ENCODE results near the gene PANK4. TPM values are rescaled to one million over a fixed set of nuclear protein-coding genes. Genes with fewer than 3 reads are reported as not detected.

The PANK4 gene
- total and polyA plus RNA-seq, 2 of the 8 experiments (the other 6 are each of a cell fraction or from before 2014, with no cell fraction given): 20.1 to 29.7 TPM

DNA sequence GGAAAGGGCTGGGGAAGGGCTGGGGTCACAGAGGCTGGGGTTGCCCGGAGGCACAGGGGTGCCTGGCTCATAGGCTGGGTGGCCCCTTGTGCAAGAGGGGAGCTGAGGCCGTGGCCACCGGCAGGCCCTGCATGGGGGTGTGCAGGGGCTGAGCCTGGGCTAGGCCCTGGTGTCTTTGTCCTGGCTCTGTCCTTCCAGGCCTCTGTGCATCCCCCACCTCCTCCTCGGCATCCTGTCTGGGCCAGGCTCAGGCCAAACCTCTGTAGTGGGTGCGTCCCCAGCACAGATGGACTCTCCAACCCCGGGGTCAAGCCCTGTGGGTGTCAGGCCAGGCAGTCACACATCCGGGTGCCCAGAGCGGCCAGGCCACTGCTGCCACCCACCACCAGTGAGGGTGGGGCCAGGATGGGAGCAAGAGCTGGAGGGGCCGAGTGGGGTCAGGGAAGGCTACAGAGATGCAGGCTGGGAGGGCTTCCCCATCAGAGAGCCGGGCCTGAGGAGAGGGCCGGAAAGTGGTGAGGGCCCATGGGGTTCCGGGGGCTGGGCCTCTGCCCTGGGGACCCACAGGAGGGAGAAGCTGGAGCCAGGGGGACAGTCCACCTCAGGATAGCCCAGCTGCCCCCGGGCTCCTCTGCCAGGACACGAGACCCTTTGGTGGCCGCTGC, 19.4 kb downstream of the PANK4 start:
- no peak overlapping the region for H3K4me3 ChIP-seq (ENCODE audit: extremely low read depth in 1 of 4, insufficient read depth in 2 of 4, low read depth in 3 of 4, low read length in 4 of 4)
- no peak overlapping the region for H2BK15ac ChIP-seq (ENCODE audit: low read length)
- H3K23me2 ChIP-seq (ENCODE audit: low read depth, low read length): no peaks in the 10 kb centered on the region
- no peak overlapping the region for H3K14ac ChIP-seq (ENCODE audit: insufficient read length)
- H2AFZ ChIP-seq (ENCODE audit: low read length): no peak overlapping the region
- no peak overlapping the region for H2BK12ac ChIP-seq (ENCODE audit: low read depth, low read length)
- H4K91ac ChIP-seq (replicated peaks; ENCODE audit: insufficient read length, low read length): no peak overlapping the region
- TF ChIP-seq SIX5 (IDR thresholded peaks at IDR 0.05; ENCODE audit: low read depth, low read length): no peak
- H3K23ac ChIP-seq (ENCODE audit: insufficient read length): no peak overlapping the region
- H3K56ac ChIP-seq (replicated peaks; ENCODE audit: insufficient read length, low read depth, low read length): no peak overlapping the region
- H4K5ac ChIP-seq (ENCODE audit: insufficient read length, low read depth, low read length): no peak overlapping the region
- POLR2A ChIA-PET (ENCODE audit: partially characterized antibody): interaction anchor here (0.7 to 2.8 kb wide), 6 partner anchors 10 to 333 kb away, joined by 3 to 11 read pairs (median 4); partner anchors contain the start of gene PANK4
- DNase-seq (ENCODE audit: low read depth in 1 of 2, low spot score in 2 of 2): no peak
- no peak overlapping the region for H3K4ac ChIP-seq (replicated peaks; ENCODE audit: insufficient read length, low read depth, low read length)
- H3K9ac ChIP-seq (replicated peaks in 1 of 4; ENCODE audit: extremely low read depth in 1 of 4, low read depth in 3 of 4, low read length in 3 of 4): no peak overlapping the region
- H3K27ac ChIP-seq (ENCODE audit: low read depth, low read length): no peak overlapping the region
- peak overlapping the region; percentile 79; the same call in 1 of the 2 replicates for H4K8ac ChIP-seq (ENCODE audit: extremely low read depth, insufficient read depth, low read length)
- H3K9me3 ChIP-seq (ENCODE audit: insufficient read depth in 2 of 2, low read depth in 1 of 2, low read length in 1 of 2): no peaks in the 10 kb centered on the region
- no peaks in the 10 kb centered on the region; the same call in 1 of the 2 replicates for H3K79me1 ChIP-seq (ENCODE audit: low read depth, low read length)
- no peak overlapping the region for H3K18ac ChIP-seq (ENCODE audit: extremely low read depth, low read length)
- no peaks in the 10 kb centered on the region; a peak in 1 of 7 replicates for H3K27me3 ChIP-seq (replicated peaks in 1 of 4; ENCODE audit: control insufficient read depth in 3 of 4, extremely low read depth in 1 of 4, insufficient read depth in 3 of 4, low read length in 3 of 4)
- H2BK5ac ChIP-seq (ENCODE audit: low read depth, low read length): no peak overlapping the region
- H3K4me2 ChIP-seq (ENCODE audit: insufficient read depth in 1 of 2, low read depth in 2 of 2, low read length in 2 of 2): no peak overlapping the region
- CTCF ChIA-PET (ENCODE audit: partially characterized antibody): interaction anchor here (1.1 to 2.4 kb wide), 8 partner anchors 8 to 92 kb away, joined by 3 to 9 read pairs (median 4); no protein-coding TSS in a partner anchor
- H3K4me1 ChIP-seq (replicated peaks in 1 of 4; ENCODE audit: control insufficient read depth in 3 of 4, insufficient read depth in 4 of 4, low read length in 3 of 4): no peaks in the 10 kb centered on the region; a peak in 1 of 7 replicates
- peaks cover 8 to 31% (median 19%) of the 10 kb centered on the region in 4 experiments; a peak in 6 of 8 replicates for H3K36me3 ChIP-seq (ENCODE audit: control insufficient read depth in 2 of 4, insufficient read depth in 4 of 4, low read length in 3 of 4)
- H3K79me2 ChIP-seq (ENCODE audit: control insufficient read depth in 1 of 2, insufficient read depth in 2 of 2, low read length in 2 of 2): no peaks in the 10 kb centered on the region
- no peak overlapping the region for H2BK20ac ChIP-seq (ENCODE audit: low read length)
- peaks cover 6 to 20% of the 10 kb centered on the region in 2 experiments for H4K20me1 ChIP-seq (replicated peaks in 1 of 2; ENCODE audit: control insufficient read depth in 1 of 2, insufficient read depth in 2 of 2, low read length in 2 of 2)
- 73% methylated on average over 12 of the region's 15 CpGs; no CpG with 5 or more reads in 1 of the 2 experiments for WGBS, 2 experiments (ENCODE audit: extremely low coverage in 1 of 2, insufficient coverage in 1 of 2, insufficient read length in 1 of 2, insufficient replicate concordance in 2 of 2, low coverage in 1 of 2, low lambda C conversion rate in 2 of 2, missing lambda C conversion rate in 1 of 2)
- no peak overlapping the region for H2AK5ac ChIP-seq (ENCODE audit: low read depth, low read length)
- no peak for FAIRE-seq
- H2BK120ac ChIP-seq (replicated peaks; ENCODE audit: low read depth, low read length): no peak overlapping the region

Data from H1 (cell line).